Activated T-helper 17 cell treated with anti-CD3 and anti-CD28 coated beads, Interleukin-2, amount 50 U/mL, for 72 hours (primary cell): ENCODE measurements around the gene UBAP1L. TPM values are rescaled to one million over a fixed set of nuclear protein-coding genes. Genes with fewer than 3 reads are reported as not detected.
"Not testable (repeated sequence)": the region's sequence is repeated elsewhere in the genome, so short reads cannot be mapped to it uniquely, and the experiment has no call there.

Experiments used
- ATAC-seq: fragments of 150-1000 bp; cut with Tn5 transposase; replicated peaks from 2 replicates; pipeline ENCODE4 v1.10.0; 2021; ENCODE audit warnings: mild to moderate bottlenecking, moderate library complexity
- H3K27ac Mint-ChIP-seq: one replicate; pipeline ENCODE4 v1.8.0; 2022; ENCODE audit warnings: mixed read lengths
- H3K27me3 Mint-ChIP-seq: one replicate; pipeline ENCODE4 v1.8.0; 2022; ENCODE audit warnings: mixed read lengths
- H3K36me3 Mint-ChIP-seq: one replicate; pipeline ENCODE4 v1.8.0; 2022; ENCODE audit warnings: low read depth, mild to moderate bottlenecking, mixed read lengths
- H3K4me1 Mint-ChIP-seq: one replicate; pipeline ENCODE4 v1.8.0; 2022; ENCODE audit warnings: mixed read lengths
- H3K4me3 Mint-ChIP-seq: one replicate; pipeline ENCODE4 v1.8.0; 2022; ENCODE audit warnings: mild to moderate bottlenecking, mixed read lengths
- H3K9me3 Mint-ChIP-seq: one replicate; pipeline ENCODE4 v1.8.0; 2022; ENCODE audit warnings: mixed read lengths
- total RNA-seq, 2 donors: library from RNA; stranded (reverse); gene quantifications; one replicate each; pipeline ENCODE4 v1.2.3, GENCODE V29; 2022

The UBAP1L gene
- total RNA-seq, 2 donors from 2014 or later = 5.2 to 6.1 TPM

- no peaks in the 10 kb centered on the region for H3K4me1 Mint-ChIP-seq
- no peaks in the 10 kb centered on the region for H3K36me3 Mint-ChIP-seq
- H3K9me3 Mint-ChIP-seq = no peaks in the 10 kb centered on the region
- no peak overlapping the region for H3K4me3 Mint-ChIP-seq
- no peak overlapping the region for H3K27ac Mint-ChIP-seq
- ATAC-seq = no peak
- H3K27me3 Mint-ChIP-seq = peaks cover 3% of the 10 kb centered on the region
Measured at GRCh38 chr15:65058394-65059368, 56.3 kb downstream of the UBAP1L start.

- Mint-ChIP-seq H3K4me1 (no peaks in the 10 kb centered on the region), H3K9me3 (no peaks in the 10 kb centered on the region), H3K27me3 (no peaks in the 10 kb centered on the region), H3K27ac (no peak overlapping the region), H3K4me3 (no peak overlapping the region), H3K36me3 (no peaks in the 10 kb centered on the region)
- no peak for ATAC-seq
Measured at GRCh38 chr15:65057549-65057940, 57.5 kb downstream of the UBAP1L start.

GRCh38 chr15:65056868-65057548 is 58.0 kb downstream of the UBAP1L start:
- Mint-ChIP-seq H3K36me3 (no peaks in the 10 kb centered on the region), H3K27me3 (no peaks in the 10 kb centered on the region), H3K27ac (no peak overlapping the region), H3K4me3 (no peak overlapping the region), H3K9me3 (no peaks in the 10 kb centered on the region), H3K4me1 (no peaks in the 10 kb centered on the region)
- ATAC-seq = no peak

GRCh38 chr15:65056106-65056505 is 58.9 kb downstream of the UBAP1L start:
- Mint-ChIP-seq H3K27ac (no peak overlapping the region), H3K4me3 (no peak overlapping the region), H3K36me3 (no peaks in the 10 kb centered on the region), H3K27me3 (no peaks in the 10 kb centered on the region), H3K9me3 (no peaks in the 10 kb centered on the region), H3K4me1 (no peaks in the 10 kb centered on the region)
- ATAC-seq = no peak

GRCh38 chr15:65055201-65055870 is 59.7 kb downstream of the UBAP1L start:
- Mint-ChIP-seq H3K9me3 (no peaks in the 10 kb centered on the region), H3K36me3 (no peaks in the 10 kb centered on the region), H3K27ac (no peak overlapping the region), H3K4me1 (peaks cover 1% of the 10 kb centered on the region), H3K4me3 (no peak overlapping the region), H3K27me3 (no peaks in the 10 kb centered on the region)
- ATAC-seq = no peak

GRCh38 chr15:65054333-65055200 is 60.4 kb downstream of the UBAP1L start:
- no peak overlapping the region for H3K27ac Mint-ChIP-seq
- no peaks in the 10 kb centered on the region for H3K9me3 Mint-ChIP-seq

GRCh38 chr15:65052956-65053355 is 62.0 kb downstream of the UBAP1L start:
- Mint-ChIP-seq H3K4me1 (peaks cover 9% of the 10 kb centered on the region), H3K9me3 (no peaks in the 10 kb centered on the region), H3K27ac (no peak overlapping the region), H3K27me3 (no peaks in the 10 kb centered on the region), H3K4me3 (no peak overlapping the region), H3K36me3 (no peaks in the 10 kb centered on the region)
- ATAC-seq = no peak

More at GRCh38 chr15:65054333-65055200, 60.4 kb downstream of the UBAP1L start:
- Mint-ChIP-seq H3K4me3 (no peak overlapping the region), H3K4me1 (peaks cover 9% of the 10 kb centered on the region), H3K36me3 (no peaks in the 10 kb centered on the region), H3K27me3 (no peaks in the 10 kb centered on the region)
- peak; percentile 34 for ATAC-seq

GRCh38 chr15:65051266-65051665 is 63.7 kb downstream of the UBAP1L start:
- Mint-ChIP-seq H3K27ac (no peak overlapping the region), H3K36me3 (no peaks in the 10 kb centered on the region), H3K4me3 (no peak overlapping the region), H3K4me1 (peaks cover 9% of the 10 kb centered on the region), H3K9me3 (no peaks in the 10 kb centered on the region), H3K27me3 (no peaks in the 10 kb centered on the region)
- no peak for ATAC-seq

GRCh38 chr15:65050270-65050669 is 64.7 kb downstream of the UBAP1L start:
- peaks cover 9% of the 10 kb centered on the region for H3K4me1 Mint-ChIP-seq
- H3K27me3 Mint-ChIP-seq = no peaks in the 10 kb centered on the region
- H3K4me3 Mint-ChIP-seq = peak overlapping the region; percentile 68
- no peaks in the 10 kb centered on the region for H3K36me3 Mint-ChIP-seq
- H3K27ac Mint-ChIP-seq = peak overlapping the region; percentile 72
- no peak for ATAC-seq
- H3K9me3 Mint-ChIP-seq = no peaks in the 10 kb centered on the region

- Mint-ChIP-seq H3K4me1 (peaks cover 9% of the 10 kb centered on the region), H3K36me3 (no peaks in the 10 kb centered on the region), H3K9me3 (no peaks in the 10 kb centered on the region), H3K27ac (peak overlapping the region; percentile 72), H3K27me3 (no peaks in the 10 kb centered on the region), H3K4me3 (peak overlapping the region; percentile 68)
- peak; percentile 99 for ATAC-seq
Measured at GRCh38 chr15:65049418-65049840, 65.6 kb downstream of the UBAP1L start.

GRCh38 chr15:65048241-65048640 is 66.8 kb downstream of the UBAP1L start:
- H3K4me3 Mint-ChIP-seq = no peak overlapping the region
- H3K27ac Mint-ChIP-seq = no peak overlapping the region
- no peak for ATAC-seq
- H3K36me3 Mint-ChIP-seq = no peaks in the 10 kb centered on the region
- H3K4me1 Mint-ChIP-seq = peaks cover 9% of the 10 kb centered on the region
- no peaks in the 10 kb centered on the region for H3K9me3 Mint-ChIP-seq
- no peaks in the 10 kb centered on the region for H3K27me3 Mint-ChIP-seq

- H3K27me3 Mint-ChIP-seq = peaks cover 5% of the 10 kb centered on the region
- no peak within 1 kb of the TSS for H3K27ac Mint-ChIP-seq
- no peaks in the 10 kb centered on the region for H3K9me3 Mint-ChIP-seq
- no peak for ATAC-seq
- peaks cover 4% of the 10 kb centered on the region for H3K4me1 Mint-ChIP-seq
- H3K4me3 Mint-ChIP-seq = no peak within 1 kb of the TSS
- no peaks in the 10 kb centered on the region for H3K36me3 Mint-ChIP-seq
Measured at GRCh38 chr15:65044724-65045481, 70.1 kb downstream of the UBAP1L start, which contains the start of gene SLC51B. TSS of gene SLC51B (plus strand) at chr15:65045387. CDS start at chr15:65050005, 4,618 bp downstream.

GRCh38 chr15:65044218-65044617 is 70.8 kb downstream of the UBAP1L start:
- H3K4me3 Mint-ChIP-seq, H3K4me1 Mint-ChIP-seq, H3K27me3 Mint-ChIP-seq, H3K9me3 Mint-ChIP-seq, H3K36me3 Mint-ChIP-seq, H3K27ac Mint-ChIP-seq: not testable (repeated sequence)
- ATAC-seq = peak; percentile 93
